Endothelial cell of umbilical vein (primary cell): ENCODE data around the gene COX5A.

Experiments used
- CTCF ChIP-seq, 2 donors: IDR thresholded peaks; 1 replicate in 1 of 2; 2 replicates in 1 of 2; pipeline ENCODE4 v1.5.1; 2011; ENCODE audit warnings: low read length in 2 of 2, mild to moderate bottlenecking in 2 of 2, moderate library complexity in 2 of 2, control low read depth in 1 of 2, inconsistent platforms in 1 of 2, low read depth in 1 of 2; ENCODE audit not compliant: insufficient read depth in 1 of 2; ENCODE audit errors: extremely low read depth in 1 of 2
- EZH2 ChIP-seq: IDR thresholded peaks from 2 replicates; pipeline ENCODE4 v1.6.1; 2012; ENCODE audit warnings: borderline replicate concordance, low read depth, mild to moderate bottlenecking, moderate library complexity, low read length, inconsistent platforms; ENCODE audit not compliant: severe bottlenecking
- GATA2 ChIP-seq: IDR thresholded peaks from 2 replicates; pipeline ENCODE4 v1.7.0; 2011; ENCODE audit warnings: low read depth, mild to moderate bottlenecking, moderate library complexity, mixed read lengths, low read length; ENCODE audit not compliant: insufficient read length, insufficient read depth
- JUN ChIP-seq: IDR thresholded peaks from 2 replicates; pipeline ENCODE4 v1.6.1; 2011; ENCODE audit warnings: borderline replicate concordance, low read depth; ENCODE audit not compliant: insufficient read length, insufficient read depth
- MAX ChIP-seq: IDR thresholded peaks from 2 replicates; pipeline ENCODE4 v1.6.1; 2011; ENCODE audit not compliant: insufficient read depth, insufficient read length
- MYC ChIP-seq: IDR thresholded peaks from one replicate; pipeline ENCODE4 v1.6.1; 2011; ENCODE audit warnings: mild to moderate bottlenecking, low read depth, low read length
- POLR2A ChIP-seq: IDR thresholded peaks from 2 replicates; pipeline ENCODE4 v1.6.1; 2012; ENCODE audit warnings: low read depth, mild to moderate bottlenecking, control low read depth, low read length
- POLR2AphosphoS5 ChIP-seq: IDR thresholded peaks from 2 replicates; pipeline ENCODE4 v1.6.1; 2012; ENCODE audit warnings: low read depth, mild to moderate bottlenecking, control low read depth, low read length, moderate library complexity; ENCODE audit not compliant: insufficient read depth

- TF ChIP-seq CTCF (IDR thresholded peaks at IDR 0.05; ENCODE audit: extremely low read depth in 1 of 2, insufficient read depth in 1 of 2, low read depth in 1 of 2, low read length in 2 of 2) (no peak), POLR2AphosphoS5 (no peak), POLR2A (no peak), EZH2 (no peak), MAX (no peak), GATA2 (no peak), JUN (no peak), MYC (no peak)
Measured at GRCh38 chr15:74892931-74893330, 44.9 kb downstream of the COX5A start.
